Trophoblast cell (in vitro differentiated cells and primary cell): Measurements from ENCODE around the gene FBF1.
A peak's percentile ranks its signal among the peaks of the same experiment; 100 is the strongest.

ENCODE experiments used
- DNase-seq, 2 donors: peaks; one replicate each; pipeline ENCODE4 v3.0.0-alpha.2; 2016
- H2AFZ ChIP-seq: 2 replicates; pipeline ENCODE4 v1.6.1; 2013; ENCODE audit warnings: low read length, moderate library complexity, mild to moderate bottlenecking; ENCODE audit not compliant: insufficient read depth, poor library complexity
- H2AK5ac ChIP-seq: 2 replicates; pipeline ENCODE4 v1.6.1; 2013; ENCODE audit warnings: mild to moderate bottlenecking, low read length
- H2BK120ac ChIP-seq: 2 replicates; pipeline ENCODE4 v1.6.1; 2013; ENCODE audit warnings: low read length, mild to moderate bottlenecking, moderate library complexity; ENCODE audit not compliant: insufficient read depth, poor library complexity
- H2BK12ac ChIP-seq: 2 replicates; pipeline ENCODE4 v1.6.1; 2013; ENCODE audit warnings: mild to moderate bottlenecking, low read length, moderate library complexity
- H2BK5ac ChIP-seq: 2 replicates; pipeline ENCODE4 v1.6.1; 2013; ENCODE audit warnings: low read length, low read depth, moderate library complexity, mild to moderate bottlenecking; ENCODE audit not compliant: poor library complexity
- H3K14ac ChIP-seq: 2 replicates; pipeline ENCODE4 v1.6.1; 2013; ENCODE audit warnings: mild to moderate bottlenecking, low read length
- H3K18ac ChIP-seq: 2 replicates; pipeline ENCODE4 v1.6.1; 2013; ENCODE audit warnings: mild to moderate bottlenecking, low read length
- H3K23ac ChIP-seq: 2 replicates; pipeline ENCODE4 v1.6.1; 2013; ENCODE audit warnings: low read length
- H3K27ac ChIP-seq: 2 replicates; pipeline ENCODE4 v1.5.1; 2013; ENCODE audit warnings: low read depth, mild to moderate bottlenecking, inconsistent platforms, low read length, moderate library complexity
- H3K27me3 ChIP-seq: 2 replicates; pipeline ENCODE4 v1.6.1; 2013; ENCODE audit warnings: inconsistent platforms, mild to moderate bottlenecking, low read length, moderate library complexity; ENCODE audit not compliant: insufficient read depth
- H3K36me3 ChIP-seq, 2 experiments: 1 replicate in 1 of 2; 2 replicates in 1 of 2; pipeline ENCODE4 v1.6.1; 2013; ENCODE audit warnings: low read length in 2 of 2, mild to moderate bottlenecking in 2 of 2, moderate library complexity in 1 of 2; ENCODE audit not compliant: insufficient read depth in 2 of 2, control insufficient read depth in 1 of 2
- H3K4ac ChIP-seq: 2 replicates; pipeline ENCODE4 v1.6.1; 2013; ENCODE audit warnings: low read depth, mild to moderate bottlenecking, low read length, moderate library complexity
- H3K4me1 ChIP-seq, 2 experiments: 1 replicate in 1 of 2; 2 replicates in 1 of 2; pipeline ENCODE4 v1.6.1; 2013; ENCODE audit warnings: low read length in 2 of 2, mild to moderate bottlenecking in 2 of 2, moderate library complexity in 1 of 2; ENCODE audit not compliant: insufficient read depth in 2 of 2, control insufficient read depth in 1 of 2
- H3K4me2 ChIP-seq: 2 replicates; pipeline ENCODE4 v1.6.1; 2013; ENCODE audit warnings: inconsistent platforms, mild to moderate bottlenecking, low read length, moderate library complexity
- H3K4me3 ChIP-seq: 2 replicates; pipeline ENCODE4 v1.5.1; 2013; ENCODE audit warnings: mild to moderate bottlenecking, low read depth, low read length, inconsistent platforms
- H3K79me1 ChIP-seq: one replicate; pipeline ENCODE4 v1.6.1; 2013; ENCODE audit warnings: low read length
- H3K79me2 ChIP-seq: 2 replicates; pipeline ENCODE4 v1.6.1; 2013; ENCODE audit warnings: low read length, mild to moderate bottlenecking; ENCODE audit not compliant: control insufficient read depth, insufficient read depth, poor library complexity
- H3K9ac ChIP-seq: 2 replicates; pipeline ENCODE4 v1.6.1; 2013; ENCODE audit warnings: mild to moderate bottlenecking, low read length
- H3K9me3 ChIP-seq: 2 replicates; pipeline ENCODE4 v1.6.1; 2013; ENCODE audit warnings: low read depth, mild to moderate bottlenecking, control low read depth, inconsistent platforms, low read length; ENCODE audit not compliant: insufficient read depth
- H4K12ac ChIP-seq: 2 replicates; pipeline ENCODE4 v1.6.1; 2013; ENCODE audit warnings: low read depth, mild to moderate bottlenecking, low read length, moderate library complexity
- H4K8ac ChIP-seq: 2 replicates; pipeline ENCODE4 v1.6.1; 2013; ENCODE audit warnings: low read depth, mild to moderate bottlenecking, low read length, moderate library complexity
- H4K91ac ChIP-seq: one replicate; pipeline ENCODE4 v1.6.1; 2013; ENCODE audit warnings: low read depth, mild to moderate bottlenecking, low read length, moderate library complexity
- WGBS: extraction: QIAGEN DNeasy Blood & Tissue Kit; methylation state at CpG from one replicate; pipeline ENCODE4 v1.1.7; 2013; ENCODE audit warnings: missing lambda C conversion rate; ENCODE audit not compliant: insufficient read length, insufficient coverage; ENCODE audit errors: extremely low coverage; 5-methylcytosine and 5-hydroxymethylcytosine counted together

Gene FBF1

GRCh38 chr17:75896415-75897159 lies 44.3 kb downstream of the FBF1 start, which contains the start of gene TRIM65:
TSS of gene TRIM65 (minus strand) at chr17:75896951. CDS start at chr17:75896937, 14 bp downstream.
- peaks cover 43 to 48% of the 10 kb centered on the region in 2 experiments for H3K36me3 ChIP-seq
- H3K27me3 ChIP-seq = no peaks in the 10 kb centered on the region
- peak within 1 kb of the TSS; percentile 23 for H2BK12ac ChIP-seq
- peak within 1 kb of the TSS; percentile 61 for H3K4ac ChIP-seq
- H2BK5ac ChIP-seq = peak within 1 kb of the TSS; percentile 3
- peak; percentile 90 to 91 for DNase-seq
- no CpG with 5 or more reads among the region's 102 CpGs for WGBS
- H3K79me1 ChIP-seq = peaks cover 5% of the 10 kb centered on the region
- peak within 1 kb of the TSS; percentile 75 for H4K91ac ChIP-seq
- peak within 1 kb of the TSS; percentile 71 for H2AK5ac ChIP-seq
- peak within 1 kb of the TSS; percentile 80 for H3K4me3 ChIP-seq
- H3K14ac ChIP-seq = peak within 1 kb of the TSS; percentile 86
- H3K9ac ChIP-seq = peak within 1 kb of the TSS; percentile 63
- H3K18ac ChIP-seq = peak within 1 kb of the TSS; percentile 72
- H2AFZ ChIP-seq = peak within 1 kb of the TSS; percentile 87
- no peaks in the 10 kb centered on the region for H3K9me3 ChIP-seq
- H3K23ac ChIP-seq = no peak within 1 kb of the TSS
- H4K8ac ChIP-seq = peak within 1 kb of the TSS; percentile 85
- peak within 1 kb of the TSS; percentile 88 for H4K12ac ChIP-seq
- peak within 1 kb of the TSS; percentile 59 for H2BK120ac ChIP-seq
- peak within 1 kb of the TSS; percentile 35 for H3K27ac ChIP-seq
- peak within 1 kb of the TSS; percentile 89 for H3K4me2 ChIP-seq
- peaks cover 6 to 8% of the 10 kb centered on the region in 2 experiments for H3K4me1 ChIP-seq
- H3K79me2 ChIP-seq = peaks cover 7% of the 10 kb centered on the region

DNA sequence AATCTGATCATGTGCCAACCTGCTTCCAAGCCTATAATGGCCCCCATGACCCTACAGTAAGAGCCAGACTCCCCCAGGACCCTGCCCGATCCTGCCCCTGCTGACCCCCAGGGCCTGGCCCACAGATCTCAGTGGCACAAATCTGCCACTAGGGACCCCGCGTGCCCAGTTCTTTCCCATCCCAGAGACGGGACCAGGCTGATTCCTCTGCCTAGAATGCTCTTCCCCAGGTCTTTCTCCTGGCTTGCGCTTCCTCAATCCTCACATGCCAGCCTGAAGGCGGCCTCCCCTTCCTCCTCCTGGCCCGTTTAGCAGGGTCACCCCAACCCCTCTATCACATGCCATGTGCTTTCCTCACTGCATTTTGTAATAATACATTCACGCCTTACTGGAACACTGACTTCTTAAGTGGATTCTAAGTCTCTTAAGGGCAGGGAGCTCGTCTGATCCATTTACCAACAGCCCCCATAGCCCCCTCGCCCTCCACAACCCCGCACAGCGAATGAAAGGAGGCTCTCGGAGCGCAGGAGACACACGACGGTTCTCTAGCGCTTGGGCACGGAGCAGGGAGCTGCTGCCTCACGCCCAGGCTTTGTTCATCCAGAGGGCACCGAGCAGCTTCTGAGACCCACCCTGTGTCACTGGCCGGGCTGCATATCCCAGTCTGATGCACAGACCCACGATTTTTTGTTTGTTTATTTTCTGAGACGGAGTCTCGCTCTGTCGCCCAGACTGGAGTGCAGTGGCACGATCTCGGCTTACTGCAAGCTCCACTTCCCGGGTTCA lies 45.3 kb downstream of the FBF1 start:
- no CpG with 5 or more reads among the region's 28 CpGs for WGBS
- Histone ChIP-seq H3K4me3 (no peak overlapping the region), H4K12ac (peak overlapping the region; percentile 27), H2AK5ac (peak overlapping the region; percentile 71), H2AFZ (peak overlapping the region; percentile 56), H2BK120ac (peak overlapping the region; percentile 40), H3K4me1 (peaks cover 6 to 8% of the 10 kb centered on the region in 2 experiments), H4K91ac (peak overlapping the region; percentile 42), H3K9me3 (no peaks in the 10 kb centered on the region), H2BK12ac (peak overlapping the region; percentile 23), H3K4ac (peak overlapping the region; percentile 61), H2BK5ac (no peak overlapping the region), H3K4me2 (peak overlapping the region; percentile 41), H3K27me3 (no peaks in the 10 kb centered on the region), H3K36me3 (peaks cover 44 to 47% of the 10 kb centered on the region in 2 experiments), H4K8ac (peak overlapping the region; percentile 74), H3K14ac (peak overlapping the region; percentile 74), H3K27ac (no peak overlapping the region), H3K9ac (peak overlapping the region; percentile 0), H3K79me2 (peaks cover 7% of the 10 kb centered on the region), H3K79me1 (peaks cover 5% of the 10 kb centered on the region), H3K23ac (no peak overlapping the region), H3K18ac (peak overlapping the region; percentile 72)
- DNase-seq = peak; percentile 29 to 34

- H3K27me3 ChIP-seq = no peaks in the 10 kb centered on the region
- H2AK5ac ChIP-seq = no peak overlapping the region
- peaks cover 6 to 8% of the 10 kb centered on the region in 2 experiments for H3K4me1 ChIP-seq
- H3K18ac ChIP-seq = no peak overlapping the region
- no peak overlapping the region for H3K4me3 ChIP-seq
- no peak overlapping the region for H4K8ac ChIP-seq
- H3K9ac ChIP-seq = peak overlapping the region; percentile 12
- H4K91ac ChIP-seq = no peak overlapping the region
- no peak overlapping the region for H3K4me2 ChIP-seq
- no peak overlapping the region for H3K23ac ChIP-seq
- WGBS = no CpG with 5 or more reads among the region's 22 CpGs
- no peak overlapping the region for H3K14ac ChIP-seq
- H3K27ac ChIP-seq = no peak overlapping the region
- peaks cover 7% of the 10 kb centered on the region for H3K79me2 ChIP-seq
- H3K9me3 ChIP-seq = peaks cover 2% of the 10 kb centered on the region
- H3K79me1 ChIP-seq = peaks cover 5% of the 10 kb centered on the region
- peaks cover 37 to 39% of the 10 kb centered on the region in 2 experiments for H3K36me3 ChIP-seq
- no peak overlapping the region for H2BK120ac ChIP-seq
- H3K4ac ChIP-seq = no peak overlapping the region
- no peak overlapping the region for H2BK5ac ChIP-seq
- no peak overlapping the region for H2AFZ ChIP-seq
- H4K12ac ChIP-seq = no peak overlapping the region
- no peak for DNase-seq
- H2BK12ac ChIP-seq = no peak overlapping the region
These were observed 46.7 kb downstream of the FBF1 start for GRCh38 chr17:75894049-75894733.
